ENCODE data around the gene ANKFN1.

The ANKFN1 gene

DNA sequence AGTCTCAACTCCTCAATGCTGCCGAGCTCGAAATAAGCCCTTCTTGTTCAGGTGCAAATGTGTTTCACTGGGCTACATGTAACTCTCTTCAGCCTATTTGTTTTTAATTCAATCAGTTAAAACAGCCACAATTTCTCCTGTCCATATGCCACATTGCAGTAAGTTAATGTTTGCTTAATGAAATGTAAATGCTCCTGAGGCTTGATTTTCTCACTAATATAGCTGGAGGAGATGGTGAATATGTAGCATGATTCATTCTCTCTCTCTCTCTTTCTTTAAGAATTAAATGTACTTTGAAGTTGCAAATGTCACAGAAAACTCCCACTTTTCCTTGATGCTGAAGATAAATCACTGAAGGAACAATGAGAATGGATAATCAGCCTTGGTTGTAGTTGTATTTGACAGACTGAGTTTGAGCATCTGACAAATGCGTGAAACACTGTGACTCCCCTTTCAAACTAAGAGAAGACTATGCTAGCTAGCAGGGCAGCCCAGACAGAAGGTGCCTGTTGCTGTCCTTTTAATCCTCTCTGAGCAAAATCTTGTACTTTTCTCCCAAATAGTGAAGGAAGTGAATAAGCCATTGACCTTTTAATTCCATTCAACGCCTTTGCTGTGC lies 161.8 kb downstream of the ANKFN1 start:
- intact Hi-C loops (cut with DNase I; ENCODE audit: low total_unique reads) = no loop called here
- Histone ChIP-seq H3K4me1 (no peaks in the 10 kb centered on the region), H3K4me3 (no peak overlapping the region), H3K9me3 (no peaks in the 10 kb centered on the region), H3K27me3 (no peaks in the 10 kb centered on the region), H3K27ac (no peak overlapping the region), H3K36me3 (no peaks in the 10 kb centered on the region)
- DNase-seq = no peak
- TF ChIP-seq, protein P1, sequence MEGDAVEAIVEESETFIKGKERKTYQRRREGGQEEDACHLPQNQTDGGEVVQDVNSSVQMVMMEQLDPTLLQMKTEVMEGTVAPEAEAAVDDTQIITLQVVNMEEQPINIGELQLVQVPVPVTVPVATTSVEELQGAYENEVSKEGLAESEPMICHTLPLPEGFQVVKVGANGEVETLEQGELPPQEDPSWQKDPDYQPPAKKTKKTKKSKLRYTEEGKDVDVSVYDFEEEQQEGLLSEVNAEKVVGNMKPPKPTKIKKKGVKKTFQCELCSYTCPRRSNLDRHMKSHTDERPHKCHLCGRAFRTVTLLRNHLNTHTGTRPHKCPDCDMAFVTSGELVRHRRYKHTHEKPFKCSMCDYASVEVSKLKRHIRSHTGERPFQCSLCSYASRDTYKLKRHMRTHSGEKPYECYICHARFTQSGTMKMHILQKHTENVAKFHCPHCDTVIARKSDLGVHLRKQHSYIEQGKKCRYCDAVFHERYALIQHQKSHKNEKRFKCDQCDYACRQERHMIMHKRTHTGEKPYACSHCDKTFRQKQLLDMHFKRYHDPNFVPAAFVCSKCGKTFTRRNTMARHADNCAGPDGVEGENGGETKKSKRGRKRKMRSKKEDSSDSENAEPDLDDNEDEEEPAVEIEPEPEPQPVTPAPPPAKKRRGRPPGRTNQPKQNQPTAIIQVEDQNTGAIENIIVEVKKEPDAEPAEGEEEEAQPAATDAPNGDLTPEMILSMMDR (IDR thresholded peaks at IDR 0.05) = no peak

DNA sequence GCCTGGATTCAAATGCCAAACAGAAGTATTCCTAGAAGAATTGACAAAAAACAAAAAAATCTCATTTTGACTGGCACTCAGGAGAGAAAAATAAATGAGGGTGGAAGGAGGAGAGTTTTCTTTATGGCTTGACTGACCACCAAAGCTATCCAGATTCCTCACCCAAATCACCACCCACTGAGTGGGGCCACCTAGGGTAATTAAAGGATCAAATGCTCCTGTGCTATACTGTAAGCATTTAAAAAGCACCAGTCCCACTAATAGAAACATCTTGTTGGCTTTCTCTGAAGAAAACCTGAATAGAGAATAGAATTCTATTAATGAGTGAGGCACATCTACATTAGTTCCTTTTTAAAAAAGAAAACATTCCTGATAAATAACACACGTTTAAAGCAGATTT lies 163.3 kb downstream of the ANKFN1 start:
- Histone ChIP-seq H3K27me3 (no peaks in the 10 kb centered on the region), H3K4me1 (no peaks in the 10 kb centered on the region), H3K36me3 (no peaks in the 10 kb centered on the region), H3K9me3 (no peaks in the 10 kb centered on the region), H3K4me3 (no peak overlapping the region), H3K27ac (no peak overlapping the region)
- intact Hi-C loops (cut with DNase I; ENCODE audit: low total_unique reads) = no loop called here
- no peak for DNase-seq
- TF ChIP-seq, protein P1 (IDR thresholded peaks at IDR 0.05) = no peak

DNA sequence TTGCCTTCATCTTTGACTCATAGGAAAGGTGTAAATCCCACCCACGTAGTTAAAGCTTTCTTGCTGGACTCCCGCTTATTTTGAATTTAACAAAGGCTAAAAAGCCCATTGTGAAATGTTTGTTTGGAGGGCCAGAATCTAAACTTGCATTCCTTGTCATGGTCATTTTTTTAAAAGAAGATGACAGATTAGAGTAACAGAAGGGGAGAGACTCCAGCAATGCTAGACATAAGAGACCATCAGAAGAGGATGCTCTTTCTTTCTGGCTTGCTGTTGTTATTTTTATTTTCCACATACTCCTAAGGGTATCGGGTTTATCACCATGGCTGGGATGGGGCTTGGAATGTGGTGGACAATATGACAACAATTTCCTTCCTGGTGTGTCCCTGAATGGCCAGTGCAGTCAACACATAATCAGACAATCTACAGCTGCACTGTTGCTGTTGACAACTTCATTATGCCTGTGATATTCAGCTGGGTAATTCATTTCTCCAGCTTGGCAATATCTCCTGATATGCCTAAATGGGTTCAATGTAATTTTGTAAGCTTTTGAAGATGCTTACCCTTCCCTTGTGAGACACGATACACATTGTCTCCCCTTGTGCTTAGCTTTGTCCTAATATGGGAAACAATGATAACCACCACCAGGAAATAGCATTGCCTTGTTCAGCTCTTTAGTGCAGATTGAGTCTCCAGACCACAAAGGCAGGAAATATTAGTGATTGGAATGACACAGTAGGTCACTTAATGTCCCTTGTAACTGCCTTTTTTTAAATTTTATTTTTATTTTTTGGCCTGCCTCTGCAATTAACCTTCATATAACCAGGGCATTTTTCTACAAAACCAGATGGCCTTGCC lies 164.3 kb downstream of the ANKFN1 start:
- H3K27ac ChIP-seq = no peak overlapping the region
- TF ChIP-seq, protein P1 (IDR thresholded peaks at IDR 0.05) = no peak
- no peaks in the 10 kb centered on the region for H3K9me3 ChIP-seq
- no peak overlapping the region for H3K4me3 ChIP-seq
- no peak for DNase-seq
- intact Hi-C loops (cut with DNase I; ENCODE audit: low total_unique reads) = no loop called here
- no peaks in the 10 kb centered on the region for H3K36me3 ChIP-seq
- H3K27me3 ChIP-seq = no peaks in the 10 kb centered on the region
- no peaks in the 10 kb centered on the region for H3K4me1 ChIP-seq

DNA sequence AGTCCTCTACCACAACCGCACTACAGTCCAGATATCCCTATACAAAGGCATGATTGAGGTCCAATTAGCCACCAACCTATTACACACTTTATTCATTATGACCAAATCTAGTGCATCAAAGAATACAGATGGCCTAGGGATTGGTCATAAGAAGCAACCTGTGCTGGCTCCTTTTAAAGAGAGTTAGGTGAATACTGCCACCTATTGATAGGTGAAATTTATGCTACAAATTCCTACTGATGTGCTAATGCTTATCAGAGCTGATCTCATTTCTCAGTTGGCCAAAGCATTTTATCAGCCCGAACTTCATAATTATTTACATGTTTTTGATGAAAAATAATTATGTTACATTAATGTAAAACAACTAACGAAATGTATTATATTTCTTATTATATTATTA lies 166.3 kb downstream of the ANKFN1 start:
- Histone ChIP-seq H3K27ac (no peak overlapping the region), H3K36me3 (no peaks in the 10 kb centered on the region), H3K4me3 (no peak overlapping the region), H3K27me3 (no peaks in the 10 kb centered on the region), H3K4me1 (no peaks in the 10 kb centered on the region), H3K9me3 (no peaks in the 10 kb centered on the region)
- no peak for DNase-seq
- TF ChIP-seq, protein P1 (IDR thresholded peaks at IDR 0.05) = peak in 1 of 2 experiments; percentile 22
- intact Hi-C loops (cut with DNase I; ENCODE audit: low total_unique reads) = no loop called here

DNA sequence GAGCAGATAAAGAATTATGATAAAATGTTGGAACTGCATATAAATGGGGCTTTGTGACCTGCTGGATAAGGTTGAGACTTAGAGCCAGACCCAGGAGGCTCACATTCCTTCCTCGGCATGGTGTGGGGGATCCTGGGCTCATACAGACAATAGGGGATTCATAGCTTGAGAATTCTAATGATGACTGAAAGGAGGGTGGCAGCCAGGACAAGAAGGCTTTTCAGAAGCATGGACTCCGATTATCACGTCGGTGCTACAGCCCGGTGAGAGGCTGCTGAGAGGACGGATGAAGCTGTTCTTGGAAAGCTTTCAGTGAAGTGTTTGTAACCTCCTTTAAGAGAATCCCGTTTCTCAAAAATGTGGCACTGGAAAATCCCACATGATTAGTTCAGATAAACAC lies 167.2 kb downstream of the ANKFN1 start:
- H3K27me3 ChIP-seq = no peaks in the 10 kb centered on the region
- H3K4me1 ChIP-seq = no peaks in the 10 kb centered on the region
- H3K9me3 ChIP-seq = no peaks in the 10 kb centered on the region
- no peak overlapping the region for H3K27ac ChIP-seq
- TF ChIP-seq, protein P1 (IDR thresholded peaks at IDR 0.05) = no peak
- H3K36me3 ChIP-seq = no peaks in the 10 kb centered on the region
- intact Hi-C loops (cut with DNase I; ENCODE audit: low total_unique reads) = no loop called here
- no peak for DNase-seq
- H3K4me3 ChIP-seq = no peak overlapping the region

Data from tibial artery (tissue), 4 donors.